Pons (tissue), 1 donor: ENCODE results near the gene PPP1R15A.
"Not testable (repeated sequence)": the region's sequence is repeated elsewhere in the genome, so short reads cannot be mapped to it uniquely, and the experiment has no call there.

Experiments used
- DNase-seq: peaks from one replicate; pipeline ENCODE4 v3.0.0-alpha.2; 2016; ENCODE audit warnings: low spot score

PPP1R15A gene

DNA sequence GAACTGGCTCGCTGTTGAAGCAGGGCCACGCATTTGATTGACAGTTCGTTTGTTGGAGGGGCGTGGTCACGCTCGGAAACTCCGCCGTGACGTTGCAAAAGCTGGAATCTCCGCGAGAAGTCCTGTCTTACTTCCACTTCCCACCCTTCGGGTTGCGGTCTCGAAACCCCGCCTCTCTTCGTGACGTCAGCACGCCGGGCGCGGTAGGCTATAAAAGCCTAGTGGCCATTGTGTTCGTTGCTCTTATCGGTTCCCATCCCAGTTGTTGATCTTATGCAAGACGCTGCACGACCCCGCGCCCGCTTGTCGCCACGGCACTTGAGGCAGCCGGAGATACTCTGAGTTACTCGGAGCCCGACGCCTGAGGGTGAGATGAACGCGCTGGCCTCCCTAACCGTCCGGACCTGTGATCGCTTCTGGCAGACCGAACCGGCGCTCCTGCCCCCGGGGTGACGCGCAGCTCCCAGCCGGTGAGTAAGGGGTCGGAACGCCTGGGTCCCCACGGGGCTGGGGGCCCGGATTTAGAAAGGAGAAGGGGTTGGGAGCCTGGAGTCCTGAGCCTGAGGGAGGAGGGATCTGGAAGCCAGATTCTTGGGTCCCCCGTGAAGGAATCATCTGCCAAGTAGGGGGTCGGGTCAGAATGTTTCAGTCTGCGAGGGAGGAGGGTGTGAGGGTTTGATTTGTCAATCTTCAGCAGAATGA is at the start of gene PPP1R15A:
TSS of gene PPP1R15A (plus strand) at position 240 of the 702 bp plus-strand sequence. CDS start 813 bp downstream, outside the sequence.
- peak; percentile 98 for DNase-seq

DNA sequence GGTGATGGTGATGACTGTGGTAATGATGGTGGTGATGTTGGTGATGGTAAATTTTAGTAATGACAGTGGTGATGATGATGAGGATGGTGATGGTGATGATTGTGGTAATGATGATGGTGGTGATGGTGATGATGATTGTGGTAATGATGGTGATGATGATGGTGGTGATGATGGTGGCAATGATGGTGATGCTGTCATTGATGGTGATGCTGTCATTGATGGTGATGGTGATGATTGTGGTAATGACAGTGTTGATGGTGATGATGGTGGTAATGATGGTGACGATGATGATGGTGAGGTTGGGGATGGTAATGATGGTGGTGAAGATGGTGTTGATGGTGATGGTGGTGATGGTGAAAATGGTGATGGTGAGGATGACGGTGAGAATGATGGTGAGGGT is 49.7 kb upstream of the PPP1R15A start:
- no peak for DNase-seq

DNA sequence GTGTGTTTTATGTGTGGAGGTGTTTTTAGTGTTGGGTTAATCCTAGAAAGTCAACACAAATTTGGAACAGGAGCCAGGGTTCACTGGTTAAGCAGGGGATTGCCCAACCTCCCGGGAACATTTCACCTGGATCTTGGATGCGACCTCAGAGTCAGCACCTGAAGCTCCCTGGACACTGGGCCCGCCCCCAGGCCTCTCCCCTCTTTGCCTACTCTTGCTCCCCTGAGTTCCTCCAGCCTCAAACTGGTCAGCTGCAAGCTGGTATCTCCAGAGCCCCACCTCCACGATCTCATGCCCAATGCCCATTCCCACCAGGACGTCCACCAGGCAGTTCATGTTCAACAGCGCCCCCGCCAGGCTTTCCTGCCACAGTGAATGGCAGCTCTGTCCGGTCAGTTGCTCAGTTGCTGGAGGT is 45.6 kb upstream of the PPP1R15A start:
- DNase-seq: no peak

DNA sequence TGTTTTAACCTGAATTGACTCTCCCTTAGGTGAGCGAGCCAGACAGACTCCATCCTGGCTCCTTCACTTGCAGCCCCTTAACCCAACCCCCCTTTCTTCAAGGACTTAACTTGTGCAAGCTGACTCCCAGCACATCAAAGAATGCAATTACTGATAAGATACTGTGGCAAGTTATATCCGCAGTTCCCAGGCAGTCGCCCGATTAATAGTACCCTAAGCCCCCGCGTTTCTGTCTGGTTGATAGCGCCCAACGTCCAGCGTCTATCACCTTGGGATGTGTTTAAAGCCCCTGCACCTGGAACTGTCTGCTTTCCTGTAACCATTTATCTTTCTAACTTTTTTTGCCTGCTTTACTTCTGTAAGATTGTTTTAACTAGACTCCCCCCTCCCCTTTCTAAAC is 42.1 kb upstream of the PPP1R15A start:
- no peak for DNase-seq

DNA sequence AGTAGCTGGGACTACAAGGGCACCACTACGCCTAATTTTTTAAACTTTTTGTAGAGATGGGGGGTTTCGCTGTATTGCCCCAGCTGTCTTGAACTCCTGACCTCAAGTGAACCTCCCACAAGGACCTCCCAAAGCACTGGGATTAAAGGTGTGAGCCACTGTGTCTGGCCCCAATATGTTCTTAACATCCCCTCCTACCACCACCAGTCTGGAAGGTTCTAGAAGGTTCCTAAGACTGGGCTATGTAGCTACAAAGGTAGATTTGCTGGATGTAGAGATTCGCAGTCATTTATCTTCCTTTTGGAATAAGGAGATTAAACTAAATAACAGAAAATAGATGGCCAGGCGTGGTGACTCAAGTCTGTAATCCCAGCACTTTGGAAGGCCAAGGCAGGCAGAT is 41.3 kb upstream of the PPP1R15A start:
- no peak for DNase-seq

DNA sequence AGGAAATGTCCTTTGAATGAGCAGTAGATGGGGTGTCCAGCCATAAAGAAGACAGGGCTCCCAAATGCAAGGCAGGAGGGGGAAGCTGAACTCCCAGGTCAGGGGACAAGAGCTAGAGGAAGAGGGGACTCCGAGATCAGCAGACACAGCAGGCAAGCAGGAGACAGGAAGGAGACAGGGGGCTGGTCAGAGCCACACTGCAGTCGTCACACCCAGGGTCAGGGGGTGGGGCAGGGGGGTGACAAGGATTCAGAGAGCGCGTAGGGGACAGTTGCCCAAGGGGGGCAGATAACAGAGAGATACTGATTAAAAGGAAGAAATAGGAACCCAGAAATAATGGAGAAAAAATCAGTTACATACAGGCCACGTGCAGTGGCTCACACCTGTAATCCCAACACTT is 39.2 kb upstream of the PPP1R15A start:
- DNase-seq: no peak

DNA sequence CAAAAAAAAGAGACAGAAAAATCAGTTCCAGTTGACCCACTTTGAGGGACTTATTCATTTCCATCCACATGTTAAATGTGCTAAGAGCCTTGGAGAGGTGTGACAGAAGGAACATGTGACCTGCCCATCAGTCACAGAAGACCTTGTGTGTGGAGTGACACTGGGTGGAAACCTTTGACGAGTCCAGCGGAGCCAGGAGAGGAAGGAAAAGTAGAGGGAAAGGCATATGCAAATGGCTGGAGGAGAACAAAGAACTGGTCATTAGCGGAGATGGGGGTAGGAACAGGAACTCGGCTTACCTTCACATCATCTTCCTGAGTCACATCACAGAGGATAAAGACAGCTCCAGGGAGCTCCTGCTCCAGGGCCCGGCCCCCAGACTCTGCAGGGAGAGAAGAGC is 38.2 kb upstream of the PPP1R15A start:
- DNase-seq: no peak

DNA sequence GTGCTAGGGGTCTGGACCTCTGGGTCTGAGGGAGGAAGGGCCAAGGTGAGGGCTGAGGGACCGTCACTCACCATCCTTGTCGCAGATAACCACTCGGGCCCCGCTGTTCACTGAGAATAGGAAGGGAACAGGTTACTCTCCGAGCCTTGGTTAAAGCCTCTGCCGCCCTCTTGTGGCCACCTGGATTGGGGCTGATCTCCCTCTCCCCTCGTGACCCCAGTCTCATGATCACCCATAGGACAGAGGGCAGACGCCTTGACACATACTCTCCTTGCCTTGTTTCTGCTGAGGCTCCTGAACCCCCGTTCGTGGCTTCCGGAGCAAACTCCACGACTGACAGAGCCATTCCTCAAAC is 36.5 kb upstream of the PPP1R15A start:
- DNase-seq: peak; percentile 94

DNA sequence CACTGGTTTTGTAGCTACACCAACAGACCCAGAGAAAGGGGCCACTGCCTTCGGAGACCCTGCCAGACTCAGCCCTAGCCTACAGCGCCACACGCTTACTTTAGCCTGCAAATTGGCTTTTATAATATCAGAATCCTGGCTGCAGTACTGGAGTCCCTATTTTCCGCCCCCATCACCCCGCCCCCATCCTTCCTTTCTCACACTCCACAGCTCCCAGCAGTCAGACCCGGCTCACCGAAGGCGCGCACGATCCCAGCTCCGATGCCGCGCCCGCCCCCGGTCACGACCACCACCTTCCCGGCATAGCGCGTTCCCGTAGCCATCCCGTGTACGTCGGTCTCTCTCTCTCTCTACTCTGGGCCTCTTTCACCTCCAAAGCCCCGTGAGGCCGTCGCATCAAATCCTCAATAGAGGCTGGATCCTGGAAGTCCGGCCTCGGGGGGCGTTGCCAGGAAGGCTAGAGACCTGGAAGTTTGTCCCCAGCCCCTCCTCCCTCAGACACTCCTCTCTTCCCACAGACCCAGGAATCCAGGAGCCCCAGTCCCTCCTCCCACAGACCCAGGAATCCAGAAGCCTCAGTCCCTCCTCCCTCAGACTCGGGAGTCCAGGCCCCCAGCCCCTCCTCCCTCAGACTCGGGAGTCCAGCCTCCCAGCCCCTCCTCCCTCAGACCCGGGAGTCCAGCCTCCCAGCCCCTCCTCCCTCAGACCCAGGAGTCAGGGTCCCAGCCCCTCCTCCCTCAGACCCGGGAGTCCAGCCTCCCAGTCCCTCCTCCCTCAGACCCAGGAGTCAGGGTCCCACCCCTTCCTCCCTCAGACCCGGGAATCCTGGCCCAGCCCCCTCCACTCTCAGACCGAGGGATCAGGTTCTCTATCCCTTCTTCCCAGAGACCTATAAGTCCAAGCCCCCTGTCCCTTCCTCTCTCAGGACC is 35.9 kb upstream of the PPP1R15A start, which contains the start of gene HSD17B14:
TSS of gene HSD17B14 (minus strand) at position 403 of the 929 bp plus-strand sequence. CDS start at position 323, 80 bp downstream.
- peak; percentile 49 for DNase-seq

DNA sequence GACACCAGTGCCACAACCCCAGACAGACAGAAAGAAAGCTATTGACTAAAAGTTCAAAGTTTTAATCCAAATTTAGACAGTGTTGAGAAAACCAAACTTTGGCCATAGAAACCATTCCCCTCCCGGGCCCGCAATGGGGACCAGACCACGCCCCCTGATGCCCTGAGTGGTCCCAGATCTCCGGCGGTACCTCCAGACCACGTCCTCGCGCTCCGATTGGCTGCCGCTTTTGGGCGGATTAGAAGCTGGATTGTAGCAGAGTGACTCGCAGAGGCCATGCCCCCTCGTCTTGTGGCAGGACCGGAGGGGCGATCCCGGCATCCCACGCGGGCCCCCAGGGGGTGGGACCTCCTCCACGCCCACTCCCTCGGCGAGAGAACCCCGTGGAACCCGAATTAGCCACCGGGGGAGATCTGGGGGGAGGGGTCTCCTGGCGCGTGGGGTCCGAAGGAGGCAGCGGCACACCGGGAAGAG is 35.1 kb upstream of the PPP1R15A start:
- peak; percentile 81 for DNase-seq

DNA sequence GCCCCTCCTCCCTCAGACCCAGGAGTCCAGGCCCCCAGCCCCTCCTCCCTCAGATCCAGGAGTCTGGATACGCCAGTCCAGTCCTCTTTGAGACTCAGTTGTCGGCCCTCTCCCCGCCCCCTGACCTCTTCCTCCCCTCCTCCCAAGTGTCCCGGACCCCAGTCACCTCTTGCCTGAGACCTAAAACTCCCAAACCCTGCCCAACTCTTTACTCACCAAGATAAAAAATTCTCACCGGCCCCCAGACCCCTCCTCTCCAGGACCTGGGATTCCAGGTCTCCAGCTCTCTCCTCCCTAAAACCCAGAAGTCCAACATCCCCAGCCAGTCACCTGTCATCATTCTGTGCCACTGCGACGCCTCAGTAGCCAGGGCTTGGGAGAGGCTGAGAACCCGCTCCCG is 34.5 kb upstream of the PPP1R15A start:
- no peak for DNase-seq

DNA sequence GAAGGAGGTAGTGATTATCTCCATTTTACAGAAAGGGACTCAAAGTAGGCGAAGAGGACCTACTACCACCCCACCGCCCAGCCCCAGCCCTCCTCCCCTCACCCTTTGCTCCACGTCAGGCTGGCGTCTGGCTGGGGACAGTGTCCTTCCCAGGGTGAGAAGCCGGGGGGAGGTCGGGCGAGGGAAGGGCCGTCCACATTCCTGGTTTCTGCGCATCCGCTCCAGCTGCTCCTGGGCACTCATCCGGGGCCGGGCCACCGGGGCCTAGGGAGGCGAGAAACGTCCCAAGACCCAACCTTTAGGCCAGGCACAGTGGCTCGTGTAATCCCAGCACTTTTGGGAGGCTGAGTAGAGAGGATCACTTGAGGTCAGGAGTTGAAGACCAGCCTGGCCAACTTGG is 31.2 kb upstream of the PPP1R15A start:
- no peak for DNase-seq

DNA sequence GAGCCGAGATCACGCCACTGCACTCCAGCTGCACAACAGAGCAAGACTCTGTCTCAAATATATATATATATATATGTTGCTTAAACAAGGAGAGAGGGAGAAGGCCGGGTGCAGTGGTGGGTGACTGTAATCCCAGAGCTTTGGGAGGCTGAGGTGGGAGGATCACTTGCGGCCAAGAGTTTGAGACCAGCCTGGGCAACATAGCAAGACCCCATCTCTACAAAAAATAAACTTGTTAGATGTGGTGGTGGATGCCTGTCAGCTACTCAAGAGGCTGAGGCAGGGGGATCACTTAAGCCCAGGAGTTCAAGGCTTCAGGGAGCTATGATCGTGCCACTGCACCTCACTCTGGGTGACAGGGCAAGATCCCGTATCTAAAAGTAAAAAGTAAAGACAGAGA is 30.6 kb upstream of the PPP1R15A start:
- no peak for DNase-seq

DNA sequence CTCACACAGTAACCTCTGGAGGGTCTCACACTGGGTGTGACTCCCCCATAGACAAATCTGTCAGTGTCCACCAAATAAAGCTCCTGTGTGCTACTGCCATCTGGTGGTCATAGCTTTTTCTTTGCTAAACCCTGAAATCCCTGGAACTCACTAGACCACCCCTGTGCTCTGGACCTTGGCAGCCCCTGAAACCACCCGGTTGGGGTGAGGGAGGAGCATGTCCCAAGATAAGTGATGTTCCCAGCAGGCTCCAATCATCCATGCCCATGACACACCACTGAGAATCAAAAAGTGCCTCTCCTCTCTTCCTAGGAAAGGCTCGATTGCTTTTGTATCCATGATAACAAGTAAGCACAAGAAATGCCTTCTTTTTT is 29.4 kb upstream of the PPP1R15A start:
- DNase-seq: peak; percentile 68

DNA sequence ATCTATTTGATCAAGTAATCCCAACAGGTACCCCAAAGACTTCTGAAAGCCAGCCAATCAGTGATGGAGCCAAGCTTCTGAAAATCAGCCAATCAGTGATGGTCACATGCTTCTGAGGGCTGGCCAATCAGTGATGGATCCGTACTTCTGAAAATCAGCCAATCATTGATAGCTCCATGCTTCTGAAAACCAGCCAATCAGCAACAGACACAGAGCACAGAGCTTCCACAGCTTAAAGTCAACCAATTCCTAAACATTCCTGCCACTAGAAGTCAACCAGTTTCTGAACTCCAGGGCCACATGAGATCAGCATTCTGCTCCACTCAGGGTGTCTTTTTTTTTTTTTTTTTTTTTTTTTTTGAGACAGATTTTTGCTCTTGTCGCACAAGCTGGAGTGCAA is 27.7 kb upstream of the PPP1R15A start:
- no peak for DNase-seq

DNA sequence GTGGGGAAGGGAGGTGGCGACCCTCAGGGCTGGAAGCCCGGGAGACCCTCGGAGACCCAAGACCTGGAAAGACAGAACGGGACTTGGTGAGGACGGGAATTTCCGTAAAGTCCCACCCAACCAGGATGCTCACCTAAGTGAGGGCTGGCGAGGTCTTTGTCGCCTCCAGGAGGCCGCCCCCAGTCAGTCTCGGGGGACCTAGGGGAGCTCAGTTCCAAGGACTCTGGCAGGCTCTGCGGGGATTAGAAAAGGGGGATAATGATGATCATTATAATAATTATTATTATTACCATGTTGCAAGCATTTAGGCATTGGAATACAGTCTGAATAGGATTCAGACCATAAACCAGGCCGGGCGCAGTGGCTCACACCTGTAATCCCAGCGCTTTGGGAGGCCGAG is 26.8 kb upstream of the PPP1R15A start:
- no peak for DNase-seq

DNA sequence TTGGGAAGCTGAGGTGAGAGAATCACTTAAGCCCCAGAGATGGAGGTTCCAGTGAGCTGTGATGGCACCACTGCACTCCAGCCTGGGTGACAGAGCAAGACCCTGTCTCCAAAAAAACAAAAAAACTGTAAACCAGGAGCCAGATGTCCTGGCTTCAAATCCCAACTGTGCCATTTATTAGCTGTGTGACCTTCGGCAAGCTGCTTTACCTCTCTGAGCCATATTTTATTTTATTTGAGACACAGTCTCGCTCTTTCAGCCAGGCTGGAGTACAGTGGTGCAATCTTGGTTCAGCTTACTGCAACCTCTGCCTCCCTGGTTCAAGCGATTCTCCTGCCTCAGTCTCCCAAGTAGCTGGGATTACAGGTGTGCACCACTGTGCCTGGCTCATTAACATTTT is 25.6 kb upstream of the PPP1R15A start:
- DNase-seq: not testable (repeated sequence)

DNA sequence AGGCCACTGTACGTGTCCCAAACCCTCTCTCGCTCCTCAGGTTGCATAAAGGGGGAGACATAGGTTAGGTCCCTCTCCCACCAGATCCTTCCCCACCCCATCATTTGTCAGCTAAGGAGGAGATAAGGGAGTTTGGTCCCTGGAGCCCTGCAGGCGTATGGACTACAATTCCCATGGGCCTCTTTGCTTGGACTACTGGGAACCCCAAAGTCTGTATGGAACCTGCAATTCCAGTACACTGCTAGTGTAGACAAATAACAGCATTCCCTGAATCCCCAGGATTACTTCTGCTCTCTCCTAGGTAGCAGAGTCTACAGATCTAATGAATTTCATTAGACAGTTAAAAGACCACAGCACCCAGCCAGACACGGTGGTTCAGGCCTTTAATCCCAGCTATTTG is 19.9 kb upstream of the PPP1R15A start:
- DNase-seq: no peak

DNA sequence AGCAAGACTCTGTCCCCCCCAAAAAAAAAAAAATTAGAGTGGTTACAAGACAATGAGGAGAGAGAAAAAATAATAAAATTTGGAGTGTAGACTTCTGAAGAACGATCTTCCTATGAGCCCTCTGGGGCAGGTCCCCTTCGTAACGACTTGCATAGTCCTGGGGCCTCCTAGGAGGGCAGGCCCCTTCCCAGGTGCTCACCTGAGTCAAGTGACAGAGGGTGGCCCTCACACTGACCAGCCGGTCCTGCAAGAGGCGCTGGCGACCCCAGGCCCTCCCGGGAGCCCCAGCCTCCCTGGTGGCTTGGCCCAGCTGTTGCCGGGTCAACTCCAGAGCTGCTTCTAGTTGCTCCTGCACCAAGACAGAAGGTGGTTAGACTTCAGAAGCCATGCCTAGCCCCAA is 18.7 kb upstream of the PPP1R15A start:
- DNase-seq: no peak

DNA sequence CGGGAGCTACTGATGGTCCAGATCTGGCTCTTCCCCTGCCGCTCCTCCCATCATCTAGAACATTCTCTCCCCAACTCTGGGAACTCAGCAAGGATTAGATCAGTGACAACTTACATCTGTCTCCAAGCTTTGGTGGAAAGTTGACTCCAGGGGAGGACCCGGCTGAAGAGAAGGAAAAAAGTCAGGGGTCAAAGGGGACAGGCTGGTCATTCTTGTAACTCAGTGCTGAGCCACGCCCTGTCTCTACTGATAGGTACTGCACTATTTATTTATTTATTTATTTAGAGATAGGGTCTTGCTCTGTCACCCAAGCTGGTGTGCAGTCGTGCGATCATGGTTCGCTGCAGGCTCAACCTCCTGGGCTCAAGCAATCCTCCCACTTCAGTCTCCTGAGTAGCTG is 18.1 kb upstream of the PPP1R15A start:
- no peak for DNase-seq

DNA sequence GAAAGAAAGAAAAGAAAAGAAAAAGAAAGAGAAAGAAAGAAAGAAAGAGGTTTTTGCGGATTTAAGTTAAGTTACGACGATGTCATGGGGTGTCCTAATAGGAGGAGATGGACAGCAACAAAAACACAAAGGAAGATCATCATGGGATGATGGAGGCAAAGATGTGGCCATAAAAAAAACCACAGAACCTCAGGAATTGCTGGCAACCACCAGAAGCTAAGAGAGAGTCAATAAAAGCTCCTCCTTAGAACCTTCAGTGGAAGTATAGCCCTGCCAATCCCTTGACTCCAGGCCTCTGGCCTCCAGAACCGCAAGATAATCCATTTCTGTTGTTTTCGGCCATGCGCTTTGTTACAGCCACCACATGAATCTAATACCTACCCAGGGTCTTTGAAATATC is 15.3 kb upstream of the PPP1R15A start:
- DNase-seq: no peak

DNA sequence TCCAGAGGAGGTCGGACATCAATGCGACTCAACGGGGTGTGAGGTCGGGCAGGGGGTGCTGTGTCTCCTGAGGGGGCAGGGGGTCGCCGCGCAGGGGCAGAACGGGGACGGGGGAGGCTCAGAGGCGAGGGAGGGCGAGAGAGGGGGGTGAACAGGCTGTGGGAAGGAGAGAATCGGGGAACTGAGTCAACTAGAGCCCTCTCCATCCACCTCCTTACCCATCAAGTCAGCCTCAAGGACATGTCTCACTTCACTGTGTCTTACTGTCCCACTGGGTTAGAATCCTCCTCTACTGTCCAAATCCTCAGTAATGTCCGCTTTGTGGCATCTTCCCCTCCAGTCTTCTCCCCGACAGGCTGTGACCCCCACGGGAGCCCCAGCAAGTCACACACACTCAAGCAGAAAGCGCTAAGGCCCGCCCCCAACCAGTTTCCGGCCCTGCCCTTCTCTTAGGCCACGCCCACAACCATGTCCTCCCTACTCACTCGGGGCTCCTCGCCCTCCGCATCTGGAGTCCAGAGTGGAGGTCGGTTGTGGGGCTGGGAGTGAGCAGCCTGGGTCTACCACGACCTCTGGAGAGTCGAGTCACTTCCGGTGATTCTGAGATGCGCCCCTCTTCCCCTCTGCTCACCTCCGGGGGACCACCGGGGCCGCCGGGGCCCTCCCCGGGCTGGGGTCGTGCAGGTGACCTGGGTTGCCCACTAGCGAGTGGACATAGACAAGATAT is 13.1 kb upstream of the PPP1R15A start:
- peak; percentile 29 for DNase-seq
